Karpas-422 (cell line): ENCODE measurements around the gene PAXX. TPM values are rescaled to one million over a fixed set of nuclear protein-coding genes. Genes with fewer than 3 reads are reported as not detected.

Source experiments
- DNase-seq: peaks from one replicate; pipeline ENCODE4 v3.0.0-alpha.2; 2015
- H2AFZ ChIP-seq: fragments of 200-600 bp; sonication (generic); 2 replicates; pipeline ENCODE4 v1.6.1; 2014; ENCODE audit warnings: antibody characterized with exemption, low read length, mixed read lengths
- H3K27ac ChIP-seq: fragments of 200-600 bp; sonication (generic); 2 replicates; pipeline ENCODE4 v1.5.1; 2014; ENCODE audit warnings: mild to moderate bottlenecking, low read length, moderate library complexity
- H3K27me3 ChIP-seq: fragments of 200-600 bp; sonication (generic); 2 replicates; pipeline ENCODE4 v1.6.1; 2014; ENCODE audit warnings: low read length, mixed read lengths
- H3K36me3 ChIP-seq: fragments of 200-600 bp; sonication (generic); 2 replicates; pipeline ENCODE4 v1.6.1; 2014; ENCODE audit warnings: low read length, mixed read lengths; ENCODE audit not compliant: insufficient read depth
- H3K4me1 ChIP-seq: fragments of 200-600 bp; sonication (generic); 2 replicates; pipeline ENCODE4 v1.6.1; 2014; ENCODE audit warnings: mild to moderate bottlenecking, low read length, mixed read lengths
- H3K4me2 ChIP-seq: fragments of 200-600 bp; sonication (generic); 2 replicates; pipeline ENCODE4 v1.6.1; 2014; ENCODE audit warnings: low read length, low read depth, mild to moderate bottlenecking; ENCODE audit not compliant: poor library complexity, severe bottlenecking
- H3K4me3 ChIP-seq: fragments of 200-600 bp; sonication (generic); 2 replicates; pipeline ENCODE4 v1.5.1; 2014; ENCODE audit warnings: mild to moderate bottlenecking, antibody characterized with exemption, low read length, mixed read lengths
- H3K79me2 ChIP-seq: fragments of 200-600 bp; sonication (generic); 2 replicates; pipeline ENCODE4 v1.6.1; 2014; ENCODE audit warnings: mild to moderate bottlenecking, low read length, mixed read lengths
- H3K9ac ChIP-seq: fragments of 200-600 bp; sonication (generic); 2 replicates; pipeline ENCODE4 v1.6.0; 2014; ENCODE audit warnings: low read length
- H3K9me2 ChIP-seq: fragments of 200-600 bp; sonication (generic), shearing (Covaris generic); replicated peaks from 2 replicates; pipeline ENCODE4 v1.6.0; 2014; ENCODE audit warnings: mild to moderate bottlenecking, low read length, moderate library complexity; ENCODE audit not compliant: insufficient read depth
- H3K9me3 ChIP-seq: fragments of 300-700, 200-600 bp; sonication (generic); 2 replicates; pipeline ENCODE4 v1.6.1; 2014; ENCODE audit warnings: low read length, mixed read lengths
- H4K20me1 ChIP-seq: fragments of 200-600 bp; sonication (generic); 2 replicates; pipeline ENCODE4 v1.6.1; 2014; ENCODE audit warnings: mild to moderate bottlenecking, antibody characterized with exemption, low read length, low read depth; ENCODE audit not compliant: insufficient read depth
- total RNA-seq: library from RNA; depleted of rRNA; stranded (reverse); fragments of >200 nt; shearing (Covaris generic); gene quantifications from 2 replicates; pipeline ENCODE4 v1.2.3, GENCODE V29; 2014; ENCODE audit warnings: low replicate concordance

PAXX gene
- total RNA-seq, 1 experiment from 2014 or later: 20.1 TPM

DNA sequence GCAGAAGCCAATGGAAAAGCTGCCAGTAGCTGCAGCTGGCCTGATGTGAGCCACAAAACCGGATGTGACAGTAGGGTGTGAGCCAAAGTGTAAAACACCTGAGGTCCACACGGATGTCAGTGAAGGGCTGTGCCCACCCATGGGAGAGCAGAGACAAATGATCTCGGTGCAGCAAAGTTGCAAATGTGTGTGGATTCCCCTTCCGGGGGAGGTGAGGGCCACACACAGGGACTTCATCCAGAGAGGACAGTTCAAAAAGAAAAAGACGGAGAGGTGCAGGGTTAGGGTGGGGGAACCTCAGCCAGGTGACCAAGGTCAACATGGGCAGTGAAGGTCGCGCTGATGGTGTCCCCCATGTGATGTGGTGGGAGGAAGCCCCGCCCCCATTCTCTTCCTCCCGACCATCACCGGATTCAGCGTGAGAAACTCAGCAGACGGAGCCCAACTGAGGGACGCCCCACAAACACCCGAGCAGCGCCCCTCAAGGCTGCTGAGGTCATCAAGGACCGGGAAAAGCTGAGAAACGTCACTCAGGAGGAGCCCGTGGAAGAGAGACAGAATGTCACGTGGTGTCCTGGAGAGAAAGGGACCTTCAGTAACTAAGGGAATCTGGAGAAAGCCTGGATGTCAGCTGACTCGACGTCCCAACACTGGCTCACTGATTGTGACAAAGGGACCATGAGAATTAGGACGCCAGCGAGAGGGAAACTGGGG, 26.3 kb upstream of the PAXX start:
- no peaks in the 10 kb centered on the region for H3K79me2 ChIP-seq
- no peaks in the 10 kb centered on the region for H3K9me3 ChIP-seq
- peaks cover 3% of the 10 kb centered on the region; the same call in 1 of the 2 replicates for H3K4me1 ChIP-seq
- no peaks in the 10 kb centered on the region for H3K27me3 ChIP-seq
- no peak for DNase-seq
- H3K27ac ChIP-seq: no peak overlapping the region
- no peak overlapping the region for H3K9ac ChIP-seq
- no peaks in the 10 kb centered on the region for H3K9me2 ChIP-seq
- no peak overlapping the region for H3K4me2 ChIP-seq
- H4K20me1 ChIP-seq: 0 out of 2 replicates have a peak, but pooled peaks cover 1% of the 10 kb centered on the region
- no peaks in the 10 kb centered on the region for H3K36me3 ChIP-seq
- H3K4me3 ChIP-seq: no peak overlapping the region
- H2AFZ ChIP-seq: no peak overlapping the region

DNA sequence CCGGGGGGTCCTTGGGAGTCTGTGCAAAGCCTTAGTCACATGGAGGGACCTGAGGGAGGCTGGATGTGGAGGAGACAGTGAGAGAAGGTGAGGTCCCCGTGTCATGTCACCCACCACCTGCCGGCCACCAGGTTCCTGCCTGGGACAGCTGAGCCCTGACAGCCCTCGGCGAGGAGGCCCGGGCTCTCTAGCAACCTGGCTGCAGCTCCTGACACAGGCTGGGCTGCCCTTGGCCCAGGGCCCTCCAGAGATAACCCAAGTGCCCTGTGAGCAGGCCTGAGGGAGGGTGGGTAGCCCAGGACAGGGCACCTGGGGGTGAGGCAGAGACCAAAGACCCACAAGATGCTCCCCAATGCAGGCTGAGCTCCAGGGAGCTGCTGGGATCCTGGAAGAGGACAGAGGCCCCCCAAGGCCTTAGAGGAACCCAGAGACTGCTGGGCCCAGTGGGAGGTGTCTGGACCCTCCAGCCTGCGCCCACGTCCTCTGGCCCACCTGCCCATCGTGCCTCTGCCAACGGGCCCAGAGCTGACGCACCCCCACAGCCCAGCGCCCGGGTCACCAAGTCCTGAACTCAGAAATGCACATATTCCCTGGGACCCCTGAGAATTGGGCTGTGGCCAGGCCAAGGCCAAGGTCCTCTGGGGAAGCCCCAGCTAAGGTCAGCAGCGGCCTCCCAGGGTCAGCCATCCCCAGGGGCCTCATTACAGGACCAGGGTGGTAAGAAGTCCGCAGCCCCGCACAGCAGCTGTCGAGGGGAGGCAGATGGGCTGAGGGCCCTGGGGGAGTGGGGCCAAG, 23.7 kb upstream of the PAXX start:
- H3K27ac ChIP-seq: no peak overlapping the region
- no peaks in the 10 kb centered on the region for H4K20me1 ChIP-seq
- no peak overlapping the region for H3K4me3 ChIP-seq
- no peak for DNase-seq
- no peaks in the 10 kb centered on the region for H3K9me3 ChIP-seq
- no peak overlapping the region for H3K9ac ChIP-seq
- no peaks in the 10 kb centered on the region for H3K9me2 ChIP-seq
- no peak overlapping the region for H3K4me2 ChIP-seq
- no peak overlapping the region for H2AFZ ChIP-seq
- no peaks in the 10 kb centered on the region for H3K27me3 ChIP-seq
- H3K4me1 ChIP-seq: peaks cover 3% of the 10 kb centered on the region; the same call in 1 of the 2 replicates
- no peaks in the 10 kb centered on the region for H3K79me2 ChIP-seq
- no peaks in the 10 kb centered on the region for H3K36me3 ChIP-seq

DNA sequence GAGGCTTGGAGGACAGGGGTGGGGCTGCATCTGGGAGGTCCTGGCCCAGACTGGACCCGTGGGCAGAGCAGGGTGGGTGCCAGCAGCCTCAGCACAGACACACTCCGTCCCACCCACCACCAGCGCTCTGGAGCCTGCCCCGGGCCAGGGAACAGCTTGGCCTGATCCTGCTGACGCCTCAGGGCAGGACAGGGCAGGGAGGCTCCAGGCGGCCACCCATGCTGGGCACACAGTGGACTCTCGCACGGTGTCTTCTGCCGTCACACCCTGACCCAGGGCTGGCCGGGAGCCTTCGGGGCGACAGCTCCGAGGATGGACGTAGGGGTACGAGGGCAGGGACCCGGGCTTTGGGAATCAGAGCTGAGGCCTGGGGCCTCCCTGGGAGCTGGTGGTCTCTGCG, 23.1 kb upstream of the PAXX start:
- H3K36me3 ChIP-seq: no peaks in the 10 kb centered on the region

DNA sequence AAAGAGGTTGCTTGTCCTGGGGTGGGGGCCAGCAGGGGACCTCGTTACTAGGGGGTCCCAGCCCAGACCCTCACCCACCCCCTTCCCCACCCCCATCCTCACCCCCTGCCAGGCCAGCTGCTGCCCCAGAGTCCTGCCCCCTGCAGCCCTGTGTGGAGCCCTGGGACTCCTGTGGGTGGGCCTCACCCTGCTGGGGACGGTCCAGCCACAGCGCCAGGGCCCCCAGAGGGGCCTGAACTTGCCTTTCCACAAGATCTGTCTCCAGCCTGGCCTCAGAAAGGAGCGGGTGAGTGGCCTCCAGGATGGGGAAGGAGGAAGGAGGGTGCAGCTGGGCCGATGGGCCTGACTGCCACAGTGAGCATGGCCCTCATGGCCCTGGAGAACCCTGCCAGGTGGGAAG, 22.4 kb upstream of the PAXX start:
- H3K79me2 ChIP-seq: no peaks in the 10 kb centered on the region
- no peak for DNase-seq

More for the DNA sequence above, 23.1 kb upstream of the PAXX start:
- Histone ChIP-seq H3K9ac (no peak overlapping the region), H3K9me3 (no peaks in the 10 kb centered on the region), H3K79me2 (no peaks in the 10 kb centered on the region), H2AFZ (no peak overlapping the region), H4K20me1 (no peaks in the 10 kb centered on the region), H3K27ac (no peak overlapping the region), H3K4me2 (no peak overlapping the region), H3K27me3 (no peaks in the 10 kb centered on the region), H3K4me1 (peaks cover 3% of the 10 kb centered on the region; the same call in 1 of the 2 replicates), H3K4me3 (no peak overlapping the region), H3K9me2 (no peaks in the 10 kb centered on the region)
- no peak for DNase-seq

DNA sequence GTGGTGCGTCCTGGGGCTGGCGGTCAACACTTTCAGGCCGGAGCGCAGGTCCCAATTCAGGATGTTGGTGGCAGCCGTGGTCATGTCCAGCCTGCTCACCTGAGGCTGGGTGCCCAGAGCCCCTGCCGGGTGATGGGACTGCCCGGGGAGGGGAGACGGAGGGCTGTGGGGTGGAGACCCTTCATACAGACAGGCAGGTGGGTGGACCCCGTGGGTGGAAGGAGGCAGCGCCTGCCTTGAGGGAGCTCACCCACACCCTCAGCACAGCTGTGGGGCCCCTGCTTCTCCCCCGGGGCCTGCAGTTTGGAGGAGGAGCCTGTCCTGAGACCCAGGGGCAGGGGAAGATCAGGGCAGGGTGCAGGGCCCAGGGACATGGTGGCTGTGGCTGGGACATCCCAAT, 21.9 kb upstream of the PAXX start:
- peak; percentile 56 for DNase-seq
- Histone ChIP-seq H2AFZ (no peak overlapping the region), H3K27ac (no peak overlapping the region), H4K20me1 (no peaks in the 10 kb centered on the region), H3K36me3 (no peaks in the 10 kb centered on the region), H3K4me2 (no peak overlapping the region), H3K79me2 (no peaks in the 10 kb centered on the region), H3K9ac (no peak overlapping the region), H3K4me1 (peaks cover 3% of the 10 kb centered on the region; the same call in 1 of the 2 replicates), H3K9me2 (no peaks in the 10 kb centered on the region), H3K9me3 (no peaks in the 10 kb centered on the region), H3K4me3 (no peak overlapping the region), H3K27me3 (no peaks in the 10 kb centered on the region)

More for the DNA sequence above, 22.4 kb upstream of the PAXX start:
- Histone ChIP-seq H3K9me2 (no peaks in the 10 kb centered on the region), H3K4me2 (no peak overlapping the region), H3K4me1 (peaks cover 3% of the 10 kb centered on the region; the same call in 1 of the 2 replicates), H2AFZ (no peak overlapping the region), H3K9ac (no peak overlapping the region), H3K9me3 (no peaks in the 10 kb centered on the region), H3K4me3 (no peak overlapping the region), H3K36me3 (no peaks in the 10 kb centered on the region), H3K27me3 (no peaks in the 10 kb centered on the region), H4K20me1 (no peaks in the 10 kb centered on the region), H3K27ac (no peak overlapping the region)

DNA sequence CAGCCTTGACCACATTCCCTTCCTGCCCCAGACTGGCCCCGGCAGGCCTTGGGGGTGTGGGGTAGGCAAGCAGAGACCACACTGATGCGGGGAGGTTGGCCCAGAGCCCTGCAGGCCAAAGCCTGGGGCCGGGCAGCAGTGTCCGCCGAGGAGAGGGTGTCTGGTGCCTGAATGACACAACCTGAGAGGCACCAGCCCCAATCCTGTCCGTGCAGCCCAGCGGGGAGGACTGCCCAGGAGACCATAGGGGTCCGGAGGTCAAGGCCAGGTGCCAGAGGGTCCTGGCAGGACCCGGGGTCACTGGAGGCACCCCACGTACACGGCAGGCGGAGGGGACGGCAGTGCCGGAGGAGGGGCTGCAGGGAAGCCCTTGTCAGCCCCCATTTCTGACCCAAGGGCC, 20.5 kb upstream of the PAXX start:
- Histone ChIP-seq H2AFZ (no peak overlapping the region), H3K36me3 (no peaks in the 10 kb centered on the region), H3K4me2 (no peak overlapping the region), H3K9ac (no peak overlapping the region), H3K4me1 (peaks cover 3% of the 10 kb centered on the region; the same call in 1 of the 2 replicates), H4K20me1 (no peaks in the 10 kb centered on the region), H3K27me3 (no peaks in the 10 kb centered on the region), H3K79me2 (no peaks in the 10 kb centered on the region), H3K9me2 (no peaks in the 10 kb centered on the region), H3K4me3 (no peak overlapping the region), H3K9me3 (no peaks in the 10 kb centered on the region), H3K27ac (no peak overlapping the region)
- no peak for DNase-seq

DNA sequence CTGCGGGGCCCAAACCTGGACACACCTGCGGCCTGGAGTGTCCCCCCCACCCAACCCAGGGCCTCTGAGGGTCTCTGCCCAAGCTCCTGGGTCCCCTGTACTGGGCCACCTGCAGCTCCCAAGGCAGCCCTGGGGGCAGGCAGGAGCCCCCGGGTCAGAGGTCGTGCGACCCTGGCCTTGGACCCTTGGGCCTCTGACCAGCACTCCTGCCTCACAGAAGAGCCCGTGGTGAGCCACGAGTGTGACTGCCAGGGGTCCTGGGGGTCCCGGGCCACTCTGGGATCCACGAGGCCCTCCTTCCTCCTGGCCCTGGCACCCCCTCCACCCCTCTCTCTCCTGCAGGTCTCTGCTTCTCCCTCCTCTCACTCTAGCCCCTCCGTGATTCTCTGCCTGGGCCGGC, 19.9 kb upstream of the PAXX start:
- peaks cover 3% of the 10 kb centered on the region; the same call in 1 of the 2 replicates for H3K4me1 ChIP-seq
- no peaks in the 10 kb centered on the region for H4K20me1 ChIP-seq

DNA sequence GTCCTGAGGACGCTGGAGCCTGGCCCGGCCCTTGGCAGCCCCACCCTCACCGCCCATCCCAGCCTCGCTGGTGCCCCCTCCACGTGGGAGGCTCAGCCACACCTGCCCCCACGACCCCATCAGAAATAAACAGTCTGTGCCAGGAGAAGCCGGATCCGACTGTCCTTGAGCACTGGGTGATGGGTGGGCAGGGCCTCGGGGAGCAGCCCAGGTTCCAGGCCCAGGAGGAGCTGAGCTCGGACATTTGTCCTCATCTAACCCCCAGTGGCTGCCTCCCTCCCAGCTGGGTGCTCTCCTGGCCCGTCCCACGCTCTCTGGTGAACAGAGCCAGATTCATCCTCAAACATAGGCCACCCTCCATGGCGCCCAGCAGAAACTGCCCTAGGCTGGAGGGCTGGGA, 19.5 kb upstream of the PAXX start:
- Histone ChIP-seq H3K79me2 (no peaks in the 10 kb centered on the region), H3K4me2 (no peak overlapping the region), H3K9me3 (no peaks in the 10 kb centered on the region), H3K36me3 (no peaks in the 10 kb centered on the region), H3K9ac (no peak overlapping the region), H3K27ac (no peak overlapping the region), H3K9me2 (no peaks in the 10 kb centered on the region), H4K20me1 (no peaks in the 10 kb centered on the region), H3K4me3 (no peak overlapping the region), H3K27me3 (no peaks in the 10 kb centered on the region), H2AFZ (no peak overlapping the region), H3K4me1 (peaks cover 3% of the 10 kb centered on the region; the same call in 1 of the 2 replicates)
- DNase-seq: no peak

More for the DNA sequence above, 19.9 kb upstream of the PAXX start:
- Histone ChIP-seq H3K4me2 (no peak overlapping the region), H3K9ac (no peak overlapping the region), H2AFZ (no peak overlapping the region), H3K27me3 (no peaks in the 10 kb centered on the region), H3K9me2 (no peaks in the 10 kb centered on the region), H3K27ac (no peak overlapping the region), H3K79me2 (no peaks in the 10 kb centered on the region), H3K9me3 (no peaks in the 10 kb centered on the region), H3K4me3 (no peak overlapping the region), H3K36me3 (no peaks in the 10 kb centered on the region)
- no peak for DNase-seq
